ENCODE data around the gene TRAF3.

DNA sequence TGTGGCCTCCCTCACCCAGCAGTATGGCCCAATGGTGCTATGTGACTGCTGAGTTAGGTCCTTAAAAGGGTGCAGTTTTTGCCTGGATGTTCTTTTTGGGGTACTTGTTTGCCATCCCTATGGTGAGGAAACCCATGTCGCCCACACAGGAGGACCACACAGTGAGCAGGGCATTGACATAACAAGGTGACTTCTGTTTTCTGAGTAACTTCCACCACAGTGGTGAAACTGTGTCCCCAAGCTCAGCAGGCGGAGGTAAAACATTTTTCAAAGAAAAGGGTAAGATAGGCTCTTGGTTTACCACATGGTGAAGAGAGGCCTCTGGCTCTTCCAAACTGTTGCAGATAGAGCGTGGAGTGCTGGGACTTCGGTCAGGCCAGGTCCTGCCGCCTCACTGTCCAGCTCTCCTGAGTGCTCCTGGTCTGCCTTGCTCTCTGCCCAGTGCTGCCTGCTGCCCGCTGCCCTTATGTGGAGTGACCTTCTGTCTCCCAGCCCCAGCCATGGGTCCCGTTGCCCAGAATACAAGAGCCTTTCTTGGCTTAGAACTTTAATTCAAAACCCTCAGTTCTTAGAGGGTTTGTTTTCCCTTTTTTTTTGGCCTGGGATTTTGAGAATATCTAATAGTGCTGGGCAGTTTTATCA is 54.0 kb downstream of the TRAF3 start:
- TF ChIP-seq, protein P1, sequence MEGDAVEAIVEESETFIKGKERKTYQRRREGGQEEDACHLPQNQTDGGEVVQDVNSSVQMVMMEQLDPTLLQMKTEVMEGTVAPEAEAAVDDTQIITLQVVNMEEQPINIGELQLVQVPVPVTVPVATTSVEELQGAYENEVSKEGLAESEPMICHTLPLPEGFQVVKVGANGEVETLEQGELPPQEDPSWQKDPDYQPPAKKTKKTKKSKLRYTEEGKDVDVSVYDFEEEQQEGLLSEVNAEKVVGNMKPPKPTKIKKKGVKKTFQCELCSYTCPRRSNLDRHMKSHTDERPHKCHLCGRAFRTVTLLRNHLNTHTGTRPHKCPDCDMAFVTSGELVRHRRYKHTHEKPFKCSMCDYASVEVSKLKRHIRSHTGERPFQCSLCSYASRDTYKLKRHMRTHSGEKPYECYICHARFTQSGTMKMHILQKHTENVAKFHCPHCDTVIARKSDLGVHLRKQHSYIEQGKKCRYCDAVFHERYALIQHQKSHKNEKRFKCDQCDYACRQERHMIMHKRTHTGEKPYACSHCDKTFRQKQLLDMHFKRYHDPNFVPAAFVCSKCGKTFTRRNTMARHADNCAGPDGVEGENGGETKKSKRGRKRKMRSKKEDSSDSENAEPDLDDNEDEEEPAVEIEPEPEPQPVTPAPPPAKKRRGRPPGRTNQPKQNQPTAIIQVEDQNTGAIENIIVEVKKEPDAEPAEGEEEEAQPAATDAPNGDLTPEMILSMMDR (IDR thresholded peaks at IDR 0.05; ENCODE audit: borderline replicate concordance, extremely low read depth, low read length, poor library complexity, severe bottlenecking): no peak
- no peak for TF ChIP-seq EZH2 (IDR thresholded peaks at IDR 0.05; ENCODE audit: borderline replicate concordance, low read depth, low read length, severe bottlenecking)

Data from DND-41 (cell line).